Amniotic epithelial cell (primary cell): ENCODE results near the gene LAMTOR2.
A peak's percentile ranks its signal among the peaks of the same experiment; 100 is the strongest.
"Not testable (repeated sequence)": the region's sequence is repeated elsewhere in the genome, so short reads cannot be mapped to it uniquely, and the experiment has no call there.

ENCODE experiments used
- DNase-seq: peaks from one replicate; pipeline ENCODE4 v3.0.0-alpha.2; 2010; ENCODE audit warnings: low read depth

LAMTOR2 gene

GRCh38 chr1:156052862-156053767, 1.5 kb upstream of the LAMTOR2 start:
- peak; percentile 69 for DNase-seq

- DNase-seq: peak; percentile 84
Observed at GRCh38 chr1:156053768-156054499, 648 bp upstream of the LAMTOR2 start, which contains the start of gene UBQLN4. Gene UBQLN4, minus strand, starts transcription at chr1:156053798. Its CDS starts 97 bp downstream, at chr1:156053701.

GRCh38 chr1:156055281-156056048, 883 bp downstream of the LAMTOR2 start:
- DNase-seq: no peak

GRCh38 chr1:156056326-156056849, 1.8 kb downstream of the LAMTOR2 start:
- DNase-seq: no peak

GRCh38 chr1:156060937-156061636, 6.5 kb downstream of the LAMTOR2 start, which contains the start of gene RAB25:
Gene RAB25, plus strand, starts transcription at chr1:156061160. Its CDS starts 241 bp downstream, at chr1:156061401.
- no peak for DNase-seq

- DNase-seq: peak; percentile 33
Observed at GRCh38 chr1:156062189-156062588, 7.6 kb downstream of the LAMTOR2 start.

- DNase-seq: no peak
Observed at GRCh38 chr1:156063997-156064285, 9.4 kb downstream of the LAMTOR2 start.

- no peak for DNase-seq
Observed at GRCh38 chr1:156064615-156065014, 10.0 kb downstream of the LAMTOR2 start.

GRCh38 chr1:156065212-156065611, 10.6 kb downstream of the LAMTOR2 start:
- DNase-seq: no peak

GRCh38 chr1:156065871-156066270, 11.3 kb downstream of the LAMTOR2 start:
- DNase-seq: no peak

- no peak for DNase-seq
Observed at GRCh38 chr1:156067262-156067661, 12.7 kb downstream of the LAMTOR2 start.

- DNase-seq: no peak
Observed at GRCh38 chr1:156069490-156070455, 15.2 kb downstream of the LAMTOR2 start.

- DNase-seq: no peak
Observed at GRCh38 chr1:156070548-156070947, 16.0 kb downstream of the LAMTOR2 start.

GRCh38 chr1:156071332-156071816, 16.8 kb downstream of the LAMTOR2 start:
- not testable (repeated sequence) for DNase-seq

GRCh38 chr1:156072251-156072650, 17.7 kb downstream of the LAMTOR2 start:
- no peak for DNase-seq

GRCh38 chr1:156073110-156073687, 18.6 kb downstream of the LAMTOR2 start:
- DNase-seq: no peak

- no peak for DNase-seq
Observed at GRCh38 chr1:156073740-156074139, 19.2 kb downstream of the LAMTOR2 start.

GRCh38 chr1:156074661-156075060, 20.1 kb downstream of the LAMTOR2 start:
- no peak for DNase-seq

- no peak for DNase-seq
Observed at GRCh38 chr1:156075162-156075561, 20.6 kb downstream of the LAMTOR2 start.

GRCh38 chr1:156075775-156076204, 21.2 kb downstream of the LAMTOR2 start:
- no peak for DNase-seq
